Naive B cell (primary cell): Measurements from ENCODE around the gene SSR1. TPM values are rescaled to one million over a fixed set of nuclear protein-coding genes. Genes with fewer than 3 reads are reported as not detected.

Source experiments
- ATAC-seq, 2 donors: fragments of 150-1000 bp; cut with Tn5 transposase; 2 replicates each; pipeline ENCODE4 v1.10.0; 2021; ENCODE audit warnings: low read depth in 2 of 2, mild to moderate bottlenecking in 2 of 2, moderate library complexity in 2 of 2
- DNase-seq: peaks from one replicate; pipeline ENCODE4 v3.0.0; 2022
- H3K27ac Mint-ChIP-seq, 6 donors: one replicate each; pipeline ENCODE4 v1.8.0; 2020 to 2022; ENCODE audit warnings: mild to moderate bottlenecking in 6 of 6, mixed read lengths in 6 of 6, moderate library complexity in 5 of 6, inconsistent platforms in 2 of 6
- H3K27me3 Mint-ChIP-seq, 3 donors: one replicate each; pipeline ENCODE4 v1.8.0; 2021 to 2022; ENCODE audit warnings: mixed read lengths in 3 of 3, mild to moderate bottlenecking in 1 of 3
- H3K36me3 Mint-ChIP-seq, 2 donors: one replicate each; pipeline ENCODE4 v1.8.0; 2020 to 2022; ENCODE audit warnings: mixed read lengths in 2 of 2, inconsistent platforms in 1 of 2, mild to moderate bottlenecking in 1 of 2
- H3K4me1 Mint-ChIP-seq, 3 donors: one replicate each; pipeline ENCODE4 v1.8.0; 2020 to 2022; ENCODE audit warnings: mixed read lengths in 3 of 3, inconsistent platforms in 1 of 3, mild to moderate bottlenecking in 1 of 3, moderate library complexity in 1 of 3
- H3K4me3 Mint-ChIP-seq, 8 donors: one replicate each; pipeline ENCODE4 v1.8.0; 2020 to 2022; ENCODE audit warnings: mild to moderate bottlenecking in 8 of 8, mixed read lengths in 8 of 8, moderate library complexity in 8 of 8, inconsistent platforms in 2 of 8
- H3K9me3 Mint-ChIP-seq, 7 donors: one replicate each; pipeline ENCODE4 v1.8.0; 2020 to 2022; ENCODE audit warnings: mixed read lengths in 7 of 7, mild to moderate bottlenecking in 5 of 7, inconsistent platforms in 2 of 7, moderate library complexity in 1 of 7
- polyA plus RNA-seq, 6 donors: library from polyadenylated mRNA; unstranded; fragments of 300-500 nt; fragmentation: Illumina TruSeq; gene quantifications; one replicate each; pipeline ENCODE4 v1.2.3, GENCODE V29; 2021; ENCODE audit warnings: low read depth in 6 of 6

SSR1 gene
- polyA plus RNA-seq, 6 donors from 2014 or later = 122 to 167 (median 147) TPM

DNA sequence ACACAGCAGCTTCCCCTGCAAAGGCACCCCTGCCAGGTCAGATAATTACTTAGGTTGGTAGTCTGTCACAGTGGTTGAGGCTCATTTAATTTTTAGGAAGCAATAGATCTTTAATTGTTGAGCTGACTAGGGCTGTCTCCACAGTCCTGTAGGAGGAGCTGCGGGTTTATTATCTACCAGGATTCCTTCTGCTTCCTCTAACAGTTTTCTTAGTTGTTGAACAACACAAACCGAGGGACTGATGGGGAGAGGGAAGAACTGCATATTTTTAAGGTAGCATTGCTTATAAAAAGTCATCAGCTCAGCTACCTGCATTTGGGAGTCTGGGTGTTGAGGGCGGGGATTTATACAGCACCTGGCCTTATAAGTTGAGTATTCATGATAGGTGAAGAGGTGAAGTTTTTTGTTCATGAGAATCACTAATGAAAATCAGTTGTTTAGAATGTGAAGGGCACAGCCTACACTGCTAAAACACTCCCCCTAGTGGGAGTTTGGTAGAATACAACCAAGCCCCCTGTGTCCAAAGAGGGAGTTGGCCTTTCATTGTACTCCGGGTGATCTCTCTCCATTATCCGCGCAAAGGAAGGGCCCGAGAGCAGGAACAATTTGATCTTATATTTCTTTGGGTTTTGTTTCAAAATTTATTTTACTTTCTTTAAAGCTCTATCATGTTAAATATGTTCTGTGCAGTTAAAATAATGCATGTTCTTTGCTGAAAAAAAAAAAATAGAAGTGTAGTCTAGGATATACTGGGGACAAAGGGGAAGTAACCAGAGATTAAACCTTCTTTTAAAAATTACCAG lies 69.6 kb downstream of the SSR1 start:
- Mint-ChIP-seq H3K9me3 (no peaks in the 10 kb centered on the region), H3K4me3 (peak overlapping the region in 1 of 8 donors; percentile 2), H3K4me1 (peaks cover 16 to 29% (median 28%) of the 10 kb centered on the region in 3 donors), H3K27me3 (no peaks in the 10 kb centered on the region), H3K27ac (peak overlapping the region; percentile 9 to 87 (median 72)), H3K36me3 (peaks cover 0 to 2% of the 10 kb centered on the region in 2 donors)
- DNase-seq = peak; percentile 61
- ATAC-seq = peak; percentile 44 to 56

DNA sequence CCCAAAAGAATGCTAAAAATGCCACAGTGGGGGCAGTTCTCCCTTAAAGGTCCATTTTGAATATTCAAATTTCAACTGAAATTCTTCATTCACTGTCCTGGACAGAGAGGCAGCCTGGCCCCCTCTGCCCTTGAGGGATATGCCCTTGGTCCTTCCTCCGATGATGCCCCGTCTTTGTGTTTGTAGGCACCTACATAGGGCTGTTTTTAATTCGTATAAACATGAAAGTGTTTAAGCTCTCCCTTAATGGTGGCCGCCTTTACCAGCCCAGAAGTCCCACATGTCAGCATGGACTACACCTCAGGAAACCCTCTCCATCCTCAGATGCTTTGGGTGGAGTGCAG lies 70.2 kb downstream of the SSR1 start:
- no peak for ATAC-seq
- DNase-seq = no peak
- no peaks in the 10 kb centered on the region for H3K27me3 Mint-ChIP-seq

GRCh38 chr6:7241709-7242645 lies 71.0 kb downstream of the SSR1 start:
- Mint-ChIP-seq H3K4me1 (peaks cover 16 to 31% (median 28%) of the 10 kb centered on the region in 3 donors), H3K27ac (peak overlapping the region in 5 of 6 donors; percentile 13 to 90 (median 75)), H3K9me3 (no peaks in the 10 kb centered on the region), H3K27me3 (no peaks in the 10 kb centered on the region), H3K4me3 (no peak overlapping the region), H3K36me3 (no peaks in the 10 kb centered on the region)
- DNase-seq = no peak
- ATAC-seq = no peak

More for the DNA sequence above, 70.2 kb downstream of the SSR1 start:
- peak overlapping the region in 4 of 6 donors; percentile 21 to 79 (median 72) for H3K27ac Mint-ChIP-seq
- peaks cover 16 to 31% (median 28%) of the 10 kb centered on the region in 3 donors for H3K4me1 Mint-ChIP-seq
- no peaks in the 10 kb centered on the region for H3K9me3 Mint-ChIP-seq
- H3K36me3 Mint-ChIP-seq = no peaks in the 10 kb centered on the region
- no peak overlapping the region for H3K4me3 Mint-ChIP-seq

GRCh38 chr6:7241160-7241559 lies 71.8 kb downstream of the SSR1 start:
- Mint-ChIP-seq H3K36me3 (no peaks in the 10 kb centered on the region), H3K27ac (peak overlapping the region in 3 of 6 donors; percentile 25 to 90 (median 27)), H3K9me3 (no peaks in the 10 kb centered on the region), H3K4me3 (no peak overlapping the region), H3K27me3 (no peaks in the 10 kb centered on the region), H3K4me1 (peaks cover 20 to 34% (median 34%) of the 10 kb centered on the region in 3 donors)
- ATAC-seq (no peak), DNase-seq (no peak)

DNA sequence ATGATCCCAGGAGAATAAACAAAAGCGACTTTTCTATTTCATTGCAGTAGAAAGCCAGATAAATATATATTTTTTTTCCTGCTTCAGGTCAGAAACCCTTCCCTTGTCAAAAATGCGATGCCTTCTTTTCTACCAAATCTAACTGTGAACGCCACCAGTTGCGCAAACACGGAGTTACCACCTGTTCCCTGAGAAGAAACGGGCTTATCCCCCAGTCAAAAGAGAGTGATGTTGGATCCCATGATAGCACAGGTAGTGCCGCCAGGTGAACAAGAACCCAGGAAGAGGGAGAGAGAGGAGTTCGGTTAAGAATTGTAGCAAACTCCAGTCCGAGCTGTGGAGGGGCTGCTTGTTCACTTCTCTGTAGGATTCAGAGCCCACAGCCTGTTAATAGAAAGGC lies 72.6 kb downstream of the SSR1 start:
- no peak for ATAC-seq
- peaks cover 25 to 42% (median 42%) of the 10 kb centered on the region in 3 donors for H3K4me1 Mint-ChIP-seq
- no peak overlapping the region for H3K4me3 Mint-ChIP-seq
- H3K27me3 Mint-ChIP-seq = no peaks in the 10 kb centered on the region
- H3K27ac Mint-ChIP-seq = peak overlapping the region in 2 of 6 donors; percentile 9 to 27
- DNase-seq = no peak
- H3K36me3 Mint-ChIP-seq = peaks cover 0 to 6% of the 10 kb centered on the region in 2 donors
- no peaks in the 10 kb centered on the region for H3K9me3 Mint-ChIP-seq

- Mint-ChIP-seq H3K9me3 (no peaks in the 10 kb centered on the region), H3K27me3 (no peaks in the 10 kb centered on the region), H3K4me1 (peaks cover 25 to 49% (median 47%) of the 10 kb centered on the region in 3 donors), H3K4me3 (no peak overlapping the region), H3K27ac (peak overlapping the region in 2 of 6 donors; percentile 17 to 76), H3K36me3 (peaks cover 0 to 9% of the 10 kb centered on the region in 2 donors)
- no peak for ATAC-seq
- no peak for DNase-seq
These were observed 73.4 kb downstream of the SSR1 start for GRCh38 chr6:7239590-7239948.

- H3K36me3 Mint-ChIP-seq = peaks cover 0 to 9% of the 10 kb centered on the region in 2 donors
- H3K27me3 Mint-ChIP-seq = no peaks in the 10 kb centered on the region
- DNase-seq (peak; percentile 75), ATAC-seq (peak; percentile 88 to 92)
- H3K4me3 Mint-ChIP-seq = no peak overlapping the region
- H3K27ac Mint-ChIP-seq = peak overlapping the region in 5 of 6 donors; percentile 17 to 76 (median 54)
- H3K4me1 Mint-ChIP-seq = peaks cover 29 to 54% (median 50%) of the 10 kb centered on the region in 3 donors
- H3K9me3 Mint-ChIP-seq = no peaks in the 10 kb centered on the region
These were observed 74.0 kb downstream of the SSR1 start for GRCh38 chr6:7238900-7239589.

DNA sequence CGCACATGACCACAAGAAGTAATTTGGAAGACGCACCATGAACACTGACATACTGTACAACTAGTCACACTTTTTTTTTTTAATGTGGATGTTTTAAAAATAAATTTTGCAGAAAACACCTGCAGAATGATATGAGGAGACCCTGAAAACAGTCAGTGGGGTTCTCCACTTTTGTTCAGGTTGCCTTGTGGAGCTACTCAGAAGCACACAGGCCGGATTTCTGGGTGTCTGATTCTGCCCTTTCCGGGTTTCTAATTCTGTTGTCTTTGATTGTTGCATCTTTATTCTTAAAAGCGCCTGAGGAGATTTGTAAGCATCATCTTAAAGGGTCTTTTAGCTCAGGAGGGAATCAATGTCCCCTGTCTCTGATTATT lies 74.5 kb downstream of the SSR1 start:
- no peaks in the 10 kb centered on the region for H3K27me3 Mint-ChIP-seq
- peaks cover 0 to 9% of the 10 kb centered on the region in 2 donors for H3K36me3 Mint-ChIP-seq
- H3K9me3 Mint-ChIP-seq = no peaks in the 10 kb centered on the region
- peaks cover 33 to 56% (median 50%) of the 10 kb centered on the region in 3 donors for H3K4me1 Mint-ChIP-seq
- ATAC-seq (no peak), DNase-seq (no peak)
- H3K4me3 Mint-ChIP-seq = no peak overlapping the region
- peak overlapping the region in 1 of 6 donors; percentile 54 for H3K27ac Mint-ChIP-seq

DNA sequence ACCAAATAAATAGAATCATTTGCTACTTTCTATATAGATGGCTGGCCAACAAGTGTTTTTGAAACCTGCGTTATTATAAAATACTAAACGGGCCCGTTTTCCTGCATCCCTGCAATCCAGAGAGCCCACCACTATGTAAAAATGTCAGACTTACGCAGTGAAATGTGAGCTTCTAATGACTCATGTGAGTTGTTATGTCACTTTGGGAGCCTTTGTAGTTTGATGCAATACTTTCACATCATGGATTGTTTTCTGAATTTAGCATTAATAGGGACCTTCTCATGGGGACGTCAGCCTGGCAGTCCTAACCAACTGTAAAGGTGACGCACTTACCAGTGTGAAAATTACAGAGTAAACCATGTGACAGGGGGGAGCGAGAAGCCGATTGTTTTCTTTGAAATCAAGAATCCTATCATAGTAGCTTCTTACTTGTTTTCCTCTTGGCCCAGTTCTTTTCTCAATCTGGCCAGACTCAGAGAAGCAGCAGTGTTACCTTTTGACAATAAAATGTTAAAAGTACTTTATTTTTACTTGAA lies 75.3 kb downstream of the SSR1 start:
- no peaks in the 10 kb centered on the region for H3K9me3 Mint-ChIP-seq
- H3K36me3 Mint-ChIP-seq = peaks cover 0 to 9% of the 10 kb centered on the region in 2 donors
- DNase-seq = no peak
- no peak overlapping the region for H3K4me3 Mint-ChIP-seq
- peaks cover 28 to 49% (median 43%) of the 10 kb centered on the region in 3 donors for H3K4me1 Mint-ChIP-seq
- ATAC-seq = no peak
- no peak overlapping the region for H3K27ac Mint-ChIP-seq
- no peaks in the 10 kb centered on the region for H3K27me3 Mint-ChIP-seq

DNA sequence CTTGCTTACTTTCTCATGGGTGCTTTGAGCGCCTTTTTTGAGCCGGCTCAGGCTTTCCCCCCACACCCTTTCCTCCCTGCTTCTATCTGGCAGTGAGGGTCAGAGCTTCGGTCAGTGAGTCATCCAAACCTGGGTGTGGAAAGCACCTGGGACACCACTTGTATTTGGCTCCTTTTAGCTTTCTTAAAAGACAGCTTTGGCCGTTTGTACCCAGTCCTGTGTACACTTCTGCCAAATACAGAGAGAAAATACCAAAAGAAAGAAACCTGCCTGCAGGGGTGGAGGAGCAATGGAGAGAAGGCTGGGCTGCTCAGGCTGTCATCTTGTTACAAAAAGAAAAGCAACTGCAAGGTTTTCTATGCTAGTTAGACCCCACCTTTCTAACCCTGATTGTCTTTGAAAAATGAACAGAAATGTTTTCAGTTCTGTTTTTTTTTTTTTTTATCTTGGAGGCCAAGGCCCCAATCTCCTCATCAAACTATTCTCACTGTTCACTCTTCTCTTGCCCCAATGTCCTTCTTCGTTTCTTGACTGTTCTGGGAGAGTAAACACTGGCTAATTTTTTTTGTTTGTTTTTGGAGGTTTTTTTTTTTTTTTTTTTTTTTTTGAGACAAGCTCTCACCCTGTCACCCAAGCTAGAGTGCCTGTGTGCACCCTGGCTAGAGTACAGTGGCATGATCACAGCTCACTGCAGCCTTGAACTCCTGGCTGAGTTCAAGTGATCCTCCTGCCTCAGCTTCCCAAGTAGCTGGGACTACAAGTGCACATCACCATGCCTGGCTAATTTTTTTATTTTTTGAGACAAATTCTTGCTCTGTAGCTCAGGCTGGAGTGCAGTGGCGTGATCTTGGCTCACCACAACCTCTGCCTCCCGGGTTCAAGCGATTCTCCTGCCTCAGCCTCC lies 76.4 kb downstream of the SSR1 start:
- Mint-ChIP-seq H3K4me3 (peak overlapping the region in 1 of 8 donors; percentile 0), H3K27ac (peak overlapping the region in 1 of 6 donors; percentile 55), H3K36me3 (peaks cover 7 to 16% of the 10 kb centered on the region in 2 donors), H3K9me3 (no peaks in the 10 kb centered on the region), H3K27me3 (no peaks in the 10 kb centered on the region), H3K4me1 (peaks cover 28 to 40% (median 38%) of the 10 kb centered on the region in 3 donors)
- ATAC-seq = no peak
- no peak for DNase-seq

DNA sequence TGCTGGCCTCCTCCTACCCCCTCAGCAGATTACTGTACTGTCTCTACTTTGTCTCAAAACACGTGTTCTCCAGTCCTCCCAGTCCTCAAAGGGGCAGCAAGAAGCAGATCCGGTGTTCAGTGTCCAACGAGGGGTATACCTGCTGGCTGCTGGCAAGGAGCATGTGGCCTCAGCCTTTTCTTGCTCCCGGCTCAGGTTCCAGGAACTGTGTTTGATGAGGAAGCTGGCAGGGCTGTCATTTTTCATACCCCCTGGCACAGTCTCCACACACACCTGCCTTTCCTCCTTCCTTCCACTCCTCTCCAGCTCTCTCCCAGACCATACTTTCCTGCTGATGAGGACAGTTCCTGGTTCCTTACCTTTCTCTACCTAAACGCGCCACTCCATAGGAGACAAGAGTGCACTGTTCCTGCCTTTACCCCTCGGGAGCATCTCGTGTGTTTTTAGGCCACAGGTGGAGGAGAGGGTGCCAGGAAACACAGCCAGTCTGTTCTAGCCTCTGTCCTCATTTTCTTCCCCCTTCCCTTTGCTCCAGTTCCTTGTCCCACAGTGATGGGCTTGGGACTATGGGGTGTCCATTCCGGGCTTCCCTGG lies 77.2 kb downstream of the SSR1 start:
- DNase-seq (no peak), ATAC-seq (no peak)
- H3K9me3 Mint-ChIP-seq = no peaks in the 10 kb centered on the region
- peaks cover 28 to 40% (median 35%) of the 10 kb centered on the region in 3 donors for H3K4me1 Mint-ChIP-seq
- no peak overlapping the region for H3K4me3 Mint-ChIP-seq
- peaks cover 14 to 16% of the 10 kb centered on the region in 2 donors for H3K36me3 Mint-ChIP-seq
- H3K27ac Mint-ChIP-seq = peak overlapping the region in 2 of 6 donors; percentile 55 to 87
- no peaks in the 10 kb centered on the region for H3K27me3 Mint-ChIP-seq

DNA sequence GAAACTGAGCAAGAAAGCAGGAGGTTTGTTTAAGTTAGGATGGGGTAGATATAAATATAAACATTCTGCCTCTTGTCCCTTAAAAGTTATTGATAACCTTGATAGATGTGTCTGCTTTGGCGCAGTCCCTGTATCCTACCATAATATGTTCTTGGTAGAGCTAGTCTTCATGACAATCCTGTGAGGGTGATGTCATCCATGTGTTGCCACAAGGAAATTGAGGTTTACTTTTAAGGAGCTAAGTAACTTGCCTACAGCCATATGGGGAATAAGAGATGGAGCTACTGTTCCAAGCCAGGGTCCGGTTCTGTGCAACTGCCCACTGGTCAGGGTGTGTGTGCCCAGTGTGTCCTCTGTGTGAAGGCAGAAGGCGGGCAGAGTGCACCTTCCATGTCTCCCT lies 78.5 kb downstream of the SSR1 start:
- ATAC-seq (no peak), DNase-seq (no peak)
- no peaks in the 10 kb centered on the region for H3K27me3 Mint-ChIP-seq
- H3K4me1 Mint-ChIP-seq = peaks cover 28 to 40% (median 35%) of the 10 kb centered on the region in 3 donors
- H3K9me3 Mint-ChIP-seq = no peaks in the 10 kb centered on the region
- peaks cover 16 to 19% of the 10 kb centered on the region in 2 donors for H3K36me3 Mint-ChIP-seq
- H3K4me3 Mint-ChIP-seq = no peak overlapping the region
- peak overlapping the region in 3 of 6 donors; percentile 55 to 74 (median 70) for H3K27ac Mint-ChIP-seq
